ENCODE results near the gene ASAH2B.
"Not testable (repeated sequence)": the region's sequence is repeated elsewhere in the genome, so short reads cannot be mapped to it uniquely, and the experiment has no call there.

DNA sequence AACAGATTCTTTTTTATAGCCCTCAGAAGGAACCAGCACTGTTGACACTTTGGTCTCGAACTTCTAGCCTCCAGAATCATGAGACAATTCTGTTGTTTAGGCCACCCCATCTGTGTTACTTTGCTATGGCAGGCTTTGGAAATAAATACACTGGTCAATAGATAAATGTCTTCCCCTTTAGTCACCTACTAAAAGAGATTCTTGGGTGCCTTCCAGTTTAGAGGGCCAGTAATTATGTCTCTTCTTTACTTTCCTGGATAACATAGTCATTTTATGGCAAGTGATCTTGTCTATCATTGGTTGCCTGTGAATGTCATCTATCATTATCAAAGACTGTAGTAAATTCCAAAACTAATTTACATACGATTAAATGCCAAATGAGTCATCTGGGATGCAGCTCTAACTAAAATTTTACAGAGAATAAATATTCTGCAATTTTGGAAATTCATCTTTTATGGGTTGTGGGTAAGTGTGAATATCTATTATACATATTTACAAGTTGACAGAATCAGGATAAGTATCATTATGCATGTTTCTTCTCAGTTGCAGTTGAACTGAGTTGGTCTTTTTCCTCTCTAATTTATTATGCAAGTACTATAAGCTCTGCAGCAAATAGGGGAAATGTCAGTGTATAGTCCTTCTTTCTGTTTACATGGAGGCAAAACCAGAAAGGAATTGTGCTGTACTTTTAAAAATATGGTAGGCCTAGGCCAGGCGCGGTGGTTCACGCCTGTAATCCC is 27.2 kb downstream of the ASAH2B start:
- TF ChIP-seq, protein P1, sequence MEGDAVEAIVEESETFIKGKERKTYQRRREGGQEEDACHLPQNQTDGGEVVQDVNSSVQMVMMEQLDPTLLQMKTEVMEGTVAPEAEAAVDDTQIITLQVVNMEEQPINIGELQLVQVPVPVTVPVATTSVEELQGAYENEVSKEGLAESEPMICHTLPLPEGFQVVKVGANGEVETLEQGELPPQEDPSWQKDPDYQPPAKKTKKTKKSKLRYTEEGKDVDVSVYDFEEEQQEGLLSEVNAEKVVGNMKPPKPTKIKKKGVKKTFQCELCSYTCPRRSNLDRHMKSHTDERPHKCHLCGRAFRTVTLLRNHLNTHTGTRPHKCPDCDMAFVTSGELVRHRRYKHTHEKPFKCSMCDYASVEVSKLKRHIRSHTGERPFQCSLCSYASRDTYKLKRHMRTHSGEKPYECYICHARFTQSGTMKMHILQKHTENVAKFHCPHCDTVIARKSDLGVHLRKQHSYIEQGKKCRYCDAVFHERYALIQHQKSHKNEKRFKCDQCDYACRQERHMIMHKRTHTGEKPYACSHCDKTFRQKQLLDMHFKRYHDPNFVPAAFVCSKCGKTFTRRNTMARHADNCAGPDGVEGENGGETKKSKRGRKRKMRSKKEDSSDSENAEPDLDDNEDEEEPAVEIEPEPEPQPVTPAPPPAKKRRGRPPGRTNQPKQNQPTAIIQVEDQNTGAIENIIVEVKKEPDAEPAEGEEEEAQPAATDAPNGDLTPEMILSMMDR (IDR thresholded peaks at IDR 0.05) = not testable (repeated sequence)
- not testable (repeated sequence) for TF ChIP-seq POLR2A, POLR2AphosphoS5 (IDR thresholded peaks at IDR 0.05)
